ENCODE results near the gene ACADS.

ACADS gene

GRCh38 chr12:120725659-120726509 lies at the start of gene ACADS:
ACADS (plus strand) TSS chr12:120725826; CDS start chr12:120725886, 60 bp downstream.
- DNase-seq (ENCODE audit: insufficient read length, low spot score) (peak; percentile 95), FAIRE-seq (peak; percentile 46)

GRCh38 chr12:120677765-120678473 lies 47.7 kb upstream of the ACADS start:
- FAIRE-seq (no peak), DNase-seq (ENCODE audit: insufficient read length, low spot score) (no peak)

GRCh38 chr12:120678572-120678971 lies 47.1 kb upstream of the ACADS start:
- FAIRE-seq (no peak), DNase-seq (ENCODE audit: insufficient read length, low spot score) (no peak)

GRCh38 chr12:120680165-120680738 lies 45.4 kb upstream of the ACADS start:
- DNase-seq (ENCODE audit: insufficient read length, low spot score), result no peak
- no peak for FAIRE-seq

GRCh38 chr12:120684523-120684932 lies 41.1 kb upstream of the ACADS start:
- no peak for FAIRE-seq
- DNase-seq (ENCODE audit: insufficient read length, low spot score), result no peak

GRCh38 chr12:120685522-120685921 lies 40.1 kb upstream of the ACADS start:
- DNase-seq (ENCODE audit: insufficient read length, low spot score), result no peak
- FAIRE-seq, result no peak

GRCh38 chr12:120686151-120686689 lies 39.4 kb upstream of the ACADS start:
- peak; percentile 90 for FAIRE-seq

GRCh38 chr12:120686690-120687577 lies 38.7 kb upstream of the ACADS start, which contains the start of gene MLEC:
MLEC (plus strand) TSS chr12:120687149; CDS start chr12:120687297, 148 bp downstream.
- FAIRE-seq, result peak; percentile 9
- peak; percentile 98 for DNase-seq (ENCODE audit: insufficient read length, low spot score)

More at GRCh38 chr12:120686151-120686689, 39.4 kb upstream of the ACADS start:
- peak; percentile 96 for DNase-seq (ENCODE audit: insufficient read length, low spot score)

GRCh38 chr12:120687578-120688289 lies 37.9 kb upstream of the ACADS start:
- DNase-seq (ENCODE audit: insufficient read length, low spot score) (no peak), FAIRE-seq (no peak)

GRCh38 chr12:120688527-120689071 lies 37.0 kb upstream of the ACADS start:
- no peak for FAIRE-seq

GRCh38 chr12:120689397-120690082 lies 36.1 kb upstream of the ACADS start:
- DNase-seq (ENCODE audit: insufficient read length, low spot score) (no peak), FAIRE-seq (no peak)

More at GRCh38 chr12:120688527-120689071, 37.0 kb upstream of the ACADS start:
- DNase-seq (ENCODE audit: insufficient read length, low spot score), result no peak

GRCh38 chr12:120690083-120690450 lies 35.6 kb upstream of the ACADS start:
- FAIRE-seq, result no peak
- no peak for DNase-seq (ENCODE audit: insufficient read length, low spot score)

GRCh38 chr12:120690978-120691377 lies 34.6 kb upstream of the ACADS start:
- DNase-seq (ENCODE audit: insufficient read length, low spot score), result no peak
- FAIRE-seq, result no peak

GRCh38 chr12:120692524-120693033 lies 33.0 kb upstream of the ACADS start:
- FAIRE-seq (no peak), DNase-seq (ENCODE audit: insufficient read length, low spot score) (no peak)

GRCh38 chr12:120693848-120694247 lies 31.8 kb upstream of the ACADS start:
- DNase-seq (ENCODE audit: insufficient read length, low spot score) (no peak), FAIRE-seq (no peak)

- no peak for DNase-seq (ENCODE audit: insufficient read length, low spot score)
- FAIRE-seq, result no peak
Measured at GRCh38 chr12:120696626-120697025, 29.0 kb upstream of the ACADS start.

- no peak for FAIRE-seq
- DNase-seq (ENCODE audit: insufficient read length, low spot score), result no peak
Measured at GRCh38 chr12:120697344-120697743, 28.3 kb upstream of the ACADS start.

- FAIRE-seq, result no peak
- no peak for DNase-seq (ENCODE audit: insufficient read length, low spot score)
Measured at GRCh38 chr12:120698665-120699064, 27.0 kb upstream of the ACADS start.
